SH-SY5Y (cell line): Measurements from ENCODE around the gene SECISBP2L.

Experiments used
- GATA2 ChIP-seq: IDR thresholded peaks from 2 replicates; pipeline ENCODE4 v1.6.1; 2011; ENCODE audit warnings: mild to moderate bottlenecking, low read depth, low read length
- GATA3 ChIP-seq: IDR thresholded peaks from 2 replicates; pipeline ENCODE4 v1.6.1; 2011; ENCODE audit warnings: low read depth, mild to moderate bottlenecking, low read length, moderate library complexity

DNA sequence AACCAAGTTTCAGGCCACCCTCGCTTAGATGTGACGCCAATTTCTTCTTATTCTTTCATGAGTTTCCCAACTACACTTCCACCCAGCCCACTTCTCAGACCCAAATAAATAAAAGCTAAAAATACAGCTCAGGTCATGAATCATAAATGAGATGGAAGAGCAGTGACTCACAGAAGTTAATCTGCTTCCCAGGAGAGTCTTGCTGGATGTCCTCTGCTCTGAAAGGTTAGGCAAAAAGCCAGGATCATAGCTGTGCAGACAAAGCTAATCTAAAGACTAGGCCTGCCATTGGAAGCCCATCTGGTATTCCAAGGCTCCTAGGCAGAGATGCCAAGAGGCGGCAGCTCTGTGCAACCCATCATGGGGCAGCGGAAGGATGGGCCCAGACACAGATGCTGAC lies 106.6 kb downstream of the SECISBP2L start:
- no peak for TF ChIP-seq GATA2
- no peak for TF ChIP-seq GATA3
